HepG2 (cell line): ENCODE measurements around the gene KRTAP13-2.

Source experiments
- AKAP8 ChIP-seq: sonication (generic); formaldehyde crosslinking; IDR thresholded peaks from 2 replicates; pipeline ENCODE4 v1.5.1; 2020; ENCODE audit warnings: mild to moderate bottlenecking, missing genetic modification reagents
- BCL6 ChIP-seq: IDR thresholded peaks from 2 replicates; pipeline ENCODE4 v1.6.1; 2016; ENCODE audit warnings: missing genetic modification reagents, missing compliant biosample characterization
- JUND ChIP-seq: sonication (generic); formaldehyde crosslinking; IDR thresholded peaks from 2 replicates; pipeline ENCODE4 v1.8.0; 2022; ENCODE audit warnings: mild to moderate bottlenecking, missing genetic modification reagents
- MTA1 ChIP-seq: sonication (generic); formaldehyde crosslinking; IDR thresholded peaks from 2 replicates; pipeline ENCODE4 v1.4.0; 2020; ENCODE audit warnings: missing genetic modification reagents, mild to moderate bottlenecking, borderline replicate concordance
- SATB2 ChIP-seq: sonication (generic); formaldehyde crosslinking; IDR thresholded peaks from 2 replicates; pipeline ENCODE4 v1.5.0; 2020; ENCODE audit warnings: missing genetic modification reagents
- ZBTB7A ChIP-seq: sonication (generic); formaldehyde crosslinking; IDR thresholded peaks from 2 replicates; pipeline ENCODE4 v1.8.0; 2022; ENCODE audit warnings: mild to moderate bottlenecking, missing genetic modification reagents
- ZNF451 ChIP-seq: sonication (generic); formaldehyde crosslinking; IDR thresholded peaks from 2 replicates; pipeline ENCODE4 v1.5.0; 2020; ENCODE audit warnings: mild to moderate bottlenecking, missing genetic modification reagents
- TF ChIP-seq, protein P1 (sequence below): sonication (generic); formaldehyde crosslinking; IDR thresholded peaks from 2 replicates; pipeline ENCODE4 v1.4.0; 2020; ENCODE audit warnings: missing genetic modification reagents, borderline replicate concordance

DNA sequence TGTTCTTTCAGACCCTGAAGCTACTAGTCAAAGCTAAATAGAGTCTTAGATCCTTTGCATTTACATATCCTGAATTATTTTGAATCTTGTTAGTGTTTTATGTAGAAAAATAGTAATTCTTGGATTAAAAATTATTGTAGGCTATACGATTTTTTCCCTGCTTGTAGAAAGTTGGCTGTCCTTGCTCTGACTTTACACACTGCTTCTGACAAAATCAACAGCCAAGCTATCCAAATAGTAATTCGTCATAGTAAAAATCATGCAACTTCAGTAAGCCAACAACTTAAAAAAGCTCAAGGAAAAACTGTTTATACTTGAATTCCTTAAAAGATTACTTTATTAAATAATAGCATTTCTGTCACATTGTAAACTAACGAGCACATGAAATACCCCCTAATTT, 16.2 kb downstream of the KRTAP13-2 start:
- TF ChIP-seq ZNF451 (CRISPR knock-in tag) (no peak), MTA1 (CRISPR knock-in tag) (no peak), ZBTB7A (CRISPR knock-in tag) (no peak), AKAP8 (no peak), JUND (no peak), SATB2 (CRISPR knock-in tag) (no peak), BCL6 (no peak)
- TF ChIP-seq, protein P1, sequence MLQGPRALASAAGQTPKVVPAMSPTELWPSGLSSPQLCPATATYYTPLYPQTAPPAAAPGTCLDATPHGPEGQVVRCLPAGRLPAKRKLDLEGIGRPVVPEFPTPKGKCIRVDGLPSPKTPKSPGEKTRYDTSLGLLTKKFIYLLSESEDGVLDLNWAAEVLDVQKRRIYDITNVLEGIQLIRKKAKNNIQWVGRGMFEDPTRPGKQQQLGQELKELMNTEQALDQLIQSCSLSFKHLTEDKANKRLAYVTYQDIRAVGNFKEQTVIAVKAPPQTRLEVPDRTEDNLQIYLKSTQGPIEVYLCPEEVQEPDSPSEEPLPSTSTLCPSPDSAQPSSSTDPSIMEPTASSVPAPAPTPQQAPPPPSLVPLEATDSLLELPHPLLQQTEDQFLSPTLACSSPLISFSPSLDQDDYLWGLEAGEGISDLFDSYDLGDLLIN (CRISPR knock-in tag): no peak
